Choroid plexus epithelial cell (primary cell): ENCODE measurements around the gene ATP8B3.

Source experiments
- DNase-seq: peaks from one replicate; pipeline ENCODE4 v3.0.0-alpha.2; 2010; ENCODE audit warnings: low read depth
- H3K4me3 ChIP-seq: 2 replicates; pipeline ENCODE4 v1.5.1; 2011; ENCODE audit warnings: low read depth, mild to moderate bottlenecking, control low read depth, low read length, moderate library complexity
- CTCF ChIP-seq: conservative IDR thresholded peaks from 2 replicates; pipeline ENCODE4 v1.5.1; 2011; ENCODE audit warnings: low read depth, mild to moderate bottlenecking, control low read depth, inconsistent platforms, low read length, moderate library complexity

Gene ATP8B3

DNA sequence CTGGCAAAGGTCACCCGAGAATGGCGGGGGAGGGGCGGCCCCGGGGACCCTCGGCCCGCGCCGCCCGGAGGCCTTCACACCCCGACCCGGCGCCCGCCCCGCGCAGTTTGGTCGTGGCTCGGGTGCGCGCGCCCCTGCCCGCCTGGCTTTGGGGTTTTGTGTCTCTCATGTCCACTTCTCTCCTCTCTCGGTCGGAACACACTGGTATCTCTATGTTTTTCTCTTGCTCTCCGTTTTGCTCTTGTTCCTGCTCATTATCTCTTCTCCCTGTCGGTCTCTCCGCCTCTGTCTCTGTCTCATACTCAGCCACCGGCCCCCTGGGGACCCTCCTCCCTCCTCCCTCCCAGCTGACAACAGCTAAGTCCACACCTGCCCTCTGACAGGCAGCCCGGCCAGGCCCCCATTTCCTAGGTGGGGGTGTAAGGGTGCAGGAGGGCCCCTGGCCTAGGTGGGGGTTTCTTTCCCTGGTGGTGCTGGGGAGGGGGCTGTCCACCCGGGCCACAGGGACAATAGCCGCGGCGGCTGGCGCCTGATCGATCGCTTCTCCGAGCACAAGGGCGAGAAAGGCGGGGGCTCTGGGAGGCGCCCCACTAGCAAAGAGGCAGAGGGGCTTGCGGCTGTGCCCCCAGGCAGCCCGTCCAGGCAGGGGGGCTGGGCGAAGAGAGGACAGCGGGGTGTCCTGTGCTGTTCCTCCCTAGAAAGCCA lies 56.5 kb downstream of the ATP8B3 start:
- H3K4me3 ChIP-seq = no peak overlapping the region
- TF ChIP-seq CTCF = no peak
- no peak for DNase-seq

GRCh38 chr19:1754636-1755466 lies 57.2 kb downstream of the ATP8B3 start:
- no peak for DNase-seq
- no peak overlapping the region for H3K4me3 ChIP-seq
- TF ChIP-seq CTCF = no peak

DNA sequence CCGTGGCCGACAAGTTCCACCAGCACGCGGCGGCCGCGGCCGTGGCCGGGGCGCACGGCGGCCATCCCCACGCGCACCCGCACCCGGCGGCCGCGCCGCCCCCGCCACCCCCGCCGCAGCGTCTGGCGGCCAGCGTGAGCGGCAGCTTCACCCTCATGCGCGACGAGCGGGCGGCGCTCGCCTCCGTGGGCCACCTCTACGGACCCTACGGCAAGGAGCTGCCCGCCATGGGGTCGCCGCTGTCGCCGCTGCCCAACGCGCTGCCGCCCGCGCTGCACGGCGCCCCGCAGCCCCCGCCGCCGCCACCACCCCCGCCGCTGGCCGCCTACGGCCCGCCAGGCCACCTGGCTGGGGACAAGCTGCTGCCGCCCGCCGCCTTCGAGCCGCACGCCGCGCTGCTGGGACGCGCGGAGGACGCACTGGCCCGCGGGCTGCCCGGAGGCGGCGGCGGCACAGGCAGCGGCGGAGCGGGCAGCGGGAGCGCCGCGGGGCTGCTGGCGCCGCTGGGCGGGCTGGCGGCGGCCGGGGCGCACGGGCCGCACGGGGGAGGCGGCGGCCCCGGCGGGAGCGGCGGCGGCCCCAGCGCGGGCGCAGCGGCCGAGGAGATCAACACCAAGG lies 57.9 kb downstream of the ATP8B3 start:
- no peak for TF ChIP-seq CTCF
- no peak for DNase-seq
- no peak overlapping the region for H3K4me3 ChIP-seq

DNA sequence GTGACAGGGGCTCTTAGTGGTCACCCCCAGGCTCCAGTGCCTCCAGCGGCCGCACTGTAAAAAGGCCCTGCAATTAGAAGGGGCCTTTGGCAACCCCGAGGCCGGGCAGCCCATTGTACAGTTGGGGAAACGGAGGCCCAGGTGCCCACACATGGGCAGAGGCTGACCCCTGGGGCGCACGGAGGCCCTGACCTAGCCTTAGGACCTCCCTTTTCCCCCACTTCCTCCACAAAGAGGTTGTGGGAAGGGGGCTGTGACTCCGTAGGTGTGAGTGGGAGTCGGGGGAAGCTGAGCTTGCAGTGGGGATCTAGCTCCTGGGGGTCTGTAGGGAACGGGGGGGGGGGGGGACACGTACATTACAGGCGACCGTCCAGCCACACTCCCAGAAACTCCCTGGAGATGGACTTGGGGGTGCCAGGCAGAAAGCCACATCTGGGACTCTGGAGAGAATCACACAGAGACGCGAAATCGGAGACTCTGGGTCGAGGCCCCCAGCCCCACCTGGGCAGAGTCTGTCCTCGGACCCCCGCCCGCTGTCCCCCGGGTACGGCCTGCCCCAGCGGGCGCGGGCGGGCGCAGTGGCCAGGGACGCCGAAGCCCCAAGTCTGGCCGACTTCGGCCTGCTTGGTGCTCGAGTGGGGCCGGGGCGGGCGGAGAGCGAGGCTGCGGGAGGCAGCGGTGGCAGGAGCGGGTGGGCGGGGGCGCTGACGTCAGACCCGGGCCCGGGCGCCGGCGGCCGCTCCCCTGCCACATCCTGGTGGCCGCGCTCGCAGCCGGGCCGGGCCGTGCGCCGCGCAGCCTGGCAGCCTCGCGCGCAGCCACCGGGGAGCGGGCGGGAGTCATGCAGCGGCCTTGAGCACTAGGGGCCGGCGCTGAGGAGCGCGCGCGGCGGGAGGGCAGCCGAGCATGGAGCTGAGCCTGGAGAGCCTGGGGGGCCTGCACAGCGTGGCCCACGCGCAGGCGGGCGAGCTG lies 59.0 kb downstream of the ATP8B3 start, which contains the start of gene ONECUT3:
TSS of gene ONECUT3 (plus strand) at position 750 of the 972 bp plus-strand sequence. CDS start at position 907, 157 bp downstream.
- no peak within 1 kb of the TSS for H3K4me3 ChIP-seq
- DNase-seq = no peak
- no peak for TF ChIP-seq CTCF

DNA sequence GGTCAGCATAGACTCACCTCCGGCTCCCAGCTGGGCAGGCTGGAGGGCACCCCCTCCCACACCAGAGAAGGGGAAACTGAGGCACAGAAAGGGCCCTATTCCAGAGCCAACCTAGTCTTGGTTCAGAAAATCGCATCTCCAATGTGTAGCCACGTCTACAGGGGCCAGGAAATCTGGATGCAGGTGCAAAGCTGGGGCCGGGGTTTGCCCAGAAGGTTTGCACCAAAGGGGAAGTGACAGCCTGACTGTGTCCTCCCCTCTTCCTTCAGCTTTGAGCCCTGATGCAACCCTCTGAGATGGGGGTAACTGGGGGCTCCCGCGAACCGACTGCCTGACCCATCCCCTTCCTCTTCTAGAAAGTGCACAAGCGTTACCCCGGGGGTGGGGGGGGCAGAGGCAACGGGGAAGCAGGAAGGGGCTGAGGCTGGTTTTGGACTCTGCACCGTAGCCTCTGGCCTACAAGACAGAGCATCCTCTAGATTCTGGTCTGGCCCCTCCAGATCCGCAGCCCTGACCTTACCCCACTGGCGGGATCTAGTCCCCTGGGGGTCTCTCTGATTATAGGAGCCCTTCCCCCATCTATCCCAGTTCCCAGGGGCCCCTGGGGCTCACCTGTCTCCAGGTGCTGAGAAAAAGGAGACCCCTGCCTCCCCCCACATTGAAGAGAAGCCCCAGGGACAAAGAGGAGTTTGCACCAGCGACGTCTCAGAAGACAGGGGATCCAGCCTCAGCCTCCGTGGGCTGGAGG lies 59.9 kb downstream of the ATP8B3 start:
- no peak for TF ChIP-seq CTCF
- DNase-seq = no peak
- no peak overlapping the region for H3K4me3 ChIP-seq
